SK-N-SH (cell line): ENCODE data around the gene ZNF592. TPM values are rescaled to one million over a fixed set of nuclear protein-coding genes. Genes with fewer than 3 reads are reported as not detected.
A peak's percentile ranks its signal among the peaks of the same experiment; 100 is the strongest.

ENCODE experiments used
- CTCF ChIA-PET: fragments of 300-600, 350-600 bp; formaldehyde crosslinking; extraction: SDS; loops from one replicate; lab custom pipeline; 2021; lab: Yijun Ruan, JAX
- POLR2A ChIA-PET: fragments of 350-600 bp; sonication (Branson Sonifier 250); formaldehyde crosslinking; extraction: SDS; loops from one replicate; lab custom pipeline; 2020; ENCODE audit warnings: antibody characterized with exemption, inconsistent platforms; lab: Yijun Ruan, JAX
- DNase-seq: peaks from one replicate; pipeline ENCODE4 v3.0.0; 2012
- H2AFZ ChIP-seq: fragments of 200-600 bp; sonication (generic); 2 replicates; pipeline ENCODE4 v1.8.1; 2016; ENCODE audit warnings: antibody characterized with exemption, mild to moderate bottlenecking, low read depth
- H3F3A ChIP-seq: fragments of 200-600 bp; sonication (generic); replicated peaks from 2 replicates; pipeline ENCODE3; 2016; ENCODE audit warnings: antibody characterized with exemption, mild to moderate bottlenecking; ENCODE audit not compliant: insufficient read depth
- H3K27ac ChIP-seq, 2 experiments: fragments of 200-500 bp in 1 of 2; fragments of 200-600 bp in 1 of 2; sonication (Bioruptor generic) in 1 of 2; sonication (generic), shearing (Covaris generic) in 1 of 2; 2 replicates each; pipeline versions ENCODE4 v1.5.1 to v1.6.1; 2014 to 2016; ENCODE audit warnings: low read depth in 2 of 2, inconsistent platforms in 1 of 2, low read length in 1 of 2, mild to moderate bottlenecking in 1 of 2, mixed read lengths in 1 of 2
- H3K27me3 ChIP-seq: fragments of 200-600 bp; sonication (generic), shearing (Covaris generic); 2 replicates; pipeline ENCODE4 v1.6.1; 2016; ENCODE audit warnings: mixed run types; ENCODE audit not compliant: insufficient read depth
- H3K36me3 ChIP-seq, 2 experiments: fragments of 200-500 bp in 1 of 2; fragments of 200-600 bp in 1 of 2; sonication (Bioruptor generic) in 1 of 2; sonication (generic) in 1 of 2; replicated peaks in 1 of 2; 2 replicates each; pipeline versions ENCODE3 to v1.5.1; 2014 to 2016; ENCODE audit warnings: low read length in 1 of 2, mild to moderate bottlenecking in 1 of 2; ENCODE audit not compliant: insufficient read depth in 2 of 2, control insufficient read depth in 1 of 2
- H3K4me1 ChIP-seq, 2 experiments: fragments of 200-500 bp in 1 of 2; fragments of 200-600 bp in 1 of 2; sonication (Bioruptor generic) in 1 of 2; sonication (generic), shearing (Covaris generic) in 1 of 2; 2 replicates each; pipeline versions ENCODE4 v1.5.1 to v1.6.1; 2014 to 2016; ENCODE audit warnings: low read depth in 1 of 2, low read length in 1 of 2, mixed run types in 1 of 2; ENCODE audit not compliant: insufficient read depth in 2 of 2, control insufficient read depth in 1 of 2
- H3K4me2 ChIP-seq: fragments of 200-600 bp; sonication (generic), shearing (Covaris generic); 2 replicates; pipeline ENCODE4 v1.6.1; 2017; ENCODE audit warnings: mixed run types
- H3K4me3 ChIP-seq, 2 experiments: fragments of 200-500 bp in 1 of 2; fragments of 200-600 bp in 1 of 2; sonication (Bioruptor generic) in 1 of 2; sonication (generic), shearing (Covaris generic) in 1 of 2; 2 replicates each; pipeline versions ENCODE4 v1.5.1 to v1.8.1; 2014 to 2016; ENCODE audit warnings: low read depth in 2 of 2, inconsistent platforms in 1 of 2, low read length in 1 of 2, mild to moderate bottlenecking in 1 of 2, mixed read lengths in 1 of 2, moderate library complexity in 1 of 2
- H3K79me2 ChIP-seq: fragments of 200-600 bp; sonication (generic); 2 replicates; pipeline ENCODE4 v1.8.1; 2017; ENCODE audit warnings: mild to moderate bottlenecking; ENCODE audit not compliant: insufficient read depth
- H3K9ac ChIP-seq: fragments of 200-600 bp; sonication (generic); 2 replicates; pipeline ENCODE4 v1.6.1; 2017; ENCODE audit warnings: mixed run types
- H3K9me2 ChIP-seq: fragments of 200-600 bp; sonication (generic); 2 replicates; pipeline ENCODE4 v1.6.1; 2017; ENCODE audit warnings: mixed run types
- H3K9me3 ChIP-seq: fragments of 200-600 bp; sonication (generic); 2 replicates; pipeline ENCODE4 v1.6.1; 2017; ENCODE audit warnings: mixed run types, mild to moderate bottlenecking, moderate library complexity
- H4K20me1 ChIP-seq: fragments of 200-600 bp; sonication (generic); 2 replicates; pipeline ENCODE4 v1.6.1; 2017; ENCODE audit warnings: mild to moderate bottlenecking, mixed run types; ENCODE audit not compliant: insufficient read depth
- EZH2phosphoT487 ChIP-seq: fragments of 200-600 bp; sonication (generic); IDR thresholded peaks from 2 replicates; pipeline ENCODE4 v1.6.1; 2017; ENCODE audit warnings: low read depth, mixed run types, mild to moderate bottlenecking, antibody characterized with exemption, moderate library complexity, borderline replicate concordance
- FOXJ3 ChIP-seq: sonication (generic); formaldehyde crosslinking; IDR thresholded peaks from 2 replicates; pipeline ENCODE4 v1.5.1; 2020; ENCODE audit warnings: mild to moderate bottlenecking, missing genetic modification reagents
- GATA2 ChIP-seq: sonication (generic); formaldehyde crosslinking; IDR thresholded peaks from 2 replicates; pipeline ENCODE4 v1.5.0; 2020; ENCODE audit warnings: mild to moderate bottlenecking, missing genetic modification reagents
- JUND ChIP-seq: IDR thresholded peaks from 2 replicates; pipeline ENCODE4 v1.4.0; 2012
- MEF2A ChIP-seq: IDR thresholded peaks from 2 replicates; pipeline ENCODE4 v1.4.0; 2012; ENCODE audit warnings: low read depth, borderline replicate concordance
- NRF1 ChIP-seq: IDR thresholded peaks from 2 replicates; pipeline ENCODE4 v1.6.1; 2012; ENCODE audit warnings: low read depth, mild to moderate bottlenecking, low read length
- RCOR1 ChIP-seq: fragments of 150-350 bp; IDR thresholded peaks from 2 replicates; pipeline ENCODE4 v1.6.1; 2017; ENCODE audit warnings: antibody characterized with exemption, low read length
- RFX5 ChIP-seq: IDR thresholded peaks from 2 replicates; pipeline ENCODE4 v1.6.1; 2012; ENCODE audit warnings: mild to moderate bottlenecking, improper control_type of control experiment, low read length
- RXRA ChIP-seq: IDR thresholded peaks from 2 replicates; pipeline ENCODE4 v1.4.0; 2012; ENCODE audit warnings: low read depth, mild to moderate bottlenecking, borderline replicate concordance
- TAF1 ChIP-seq: IDR thresholded peaks from 2 replicates; pipeline ENCODE4 v1.6.1; 2012; ENCODE audit warnings: low read depth, mild to moderate bottlenecking, low read length, moderate library complexity, borderline replicate concordance
- TCF12 ChIP-seq: IDR thresholded peaks from 2 replicates; pipeline ENCODE4 v1.4.0; 2012
- WGBS: methylation state at CpG from one replicate; pipeline ENCODE4 v1.1.6; 2017; ENCODE audit warnings: low lambda C conversion rate; 5-methylcytosine and 5-hydroxymethylcytosine counted together
- polyA plus RNA-seq, 3 experiments: library from polyadenylated mRNA; depleted of rRNA; stranded (reverse); fragments of >200 nt; gene quantifications; 2 replicates each; pipeline ENCODE4 v1.2.3, GENCODE V29; 2012
- TF ChIP-seq, protein P1 (sequence below): IDR thresholded peaks from 2 replicates; pipeline ENCODE4 v1.4.0; 2012; ENCODE audit warnings: low read depth, borderline replicate concordance
- TF ChIP-seq, protein P2 (sequence below): IDR thresholded peaks from 2 replicates; pipeline ENCODE4 v1.4.0; 2012; ENCODE audit warnings: low read depth, borderline replicate concordance
- TF ChIP-seq, protein P3 (sequence below): IDR thresholded peaks from 2 replicates; pipeline ENCODE4 v1.6.1; 2012; ENCODE audit warnings: mild to moderate bottlenecking, low read depth, low read length, moderate library complexity
- TF ChIP-seq, protein P4 (sequence below): fragments of 200-600 bp; sonication (generic); IDR thresholded peaks from 2 replicates; pipeline ENCODE4 v1.6.1; 2017; ENCODE audit warnings: antibody characterized with exemption, mild to moderate bottlenecking, moderate library complexity
- TF ChIP-seq, protein P5 (sequence below): IDR thresholded peaks from 2 replicates; pipeline ENCODE4 v1.4.0; 2012; ENCODE audit warnings: low read depth
- TF ChIP-seq, protein P6 (sequence below): IDR thresholded peaks from 2 replicates; pipeline ENCODE4; 2012

ZNF592 gene
- polyA plus RNA-seq, 1 of the 3 experiments (the other 2 are of a cell fraction), result 8.0 TPM

DNA sequence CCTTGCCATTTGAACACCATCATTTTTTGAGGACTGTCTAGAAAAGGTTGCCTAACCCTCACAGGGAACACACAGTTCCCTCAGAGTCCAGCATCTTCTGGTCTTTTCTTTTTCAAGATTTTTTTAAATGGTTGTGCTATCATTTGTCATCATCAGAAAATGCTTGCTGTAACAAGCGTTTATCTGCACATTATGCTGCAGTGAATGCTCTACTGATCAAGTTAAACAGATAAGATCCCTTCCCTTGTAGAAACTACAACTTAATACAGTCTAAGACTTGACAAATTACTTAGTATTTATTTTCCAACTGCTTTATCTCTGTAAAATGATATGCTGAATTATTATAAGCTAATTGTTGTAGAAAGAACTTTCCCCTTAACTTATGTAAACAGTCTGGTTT lies 56.8 kb downstream of the ZNF592 start:
- TF ChIP-seq, protein P1, sequence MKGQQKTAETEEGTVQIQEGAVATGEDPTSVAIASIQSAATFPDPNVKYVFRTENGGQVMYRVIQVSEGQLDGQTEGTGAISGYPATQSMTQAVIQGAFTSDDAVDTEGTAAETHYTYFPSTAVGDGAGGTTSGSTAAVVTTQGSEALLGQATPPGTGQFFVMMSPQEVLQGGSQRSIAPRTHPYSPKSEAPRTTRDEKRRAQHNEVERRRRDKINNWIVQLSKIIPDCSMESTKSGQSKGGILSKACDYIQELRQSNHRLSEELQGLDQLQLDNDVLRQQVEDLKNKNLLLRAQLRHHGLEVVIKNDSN, result no peak
- TF ChIP-seq GATA2 (CRISPR knock-in tag) (peak; percentile 64), TCF12 (no peak)
- Histone ChIP-seq H3K27me3 (no peaks in the 10 kb centered on the region), H3K27ac (no peak overlapping the region; a peak in 1 of 4 replicates), H3K9ac (no peak overlapping the region), H3F3A (peaks cover 3% of the 10 kb centered on the region), H3K36me3 (peaks cover 26 to 49% of the 10 kb centered on the region in 2 experiments), H3K4me3 (no peak overlapping the region), H3K4me2 (no peak overlapping the region), H3K79me2 (no peaks in the 10 kb centered on the region), H3K9me3 (no peaks in the 10 kb centered on the region), H2AFZ (no peak overlapping the region), H4K20me1 (no peaks in the 10 kb centered on the region), H3K4me1 (peaks cover 0 to 18% of the 10 kb centered on the region in 2 experiments; a peak in 2 of 4 replicates), H3K9me2 (no peaks in the 10 kb centered on the region)
- no peak for DNase-seq
- CTCF ChIA-PET, result interaction anchor here (0.8 kb wide), 1 partner anchor 151 kb away, joined by 4 read pairs; the partner anchor contains the start of gene WDR73
- POLR2A ChIA-PET, result no interaction called here
- WGBS, result 57% methylated on average over 1 of the region's 1 CpG

DNA sequence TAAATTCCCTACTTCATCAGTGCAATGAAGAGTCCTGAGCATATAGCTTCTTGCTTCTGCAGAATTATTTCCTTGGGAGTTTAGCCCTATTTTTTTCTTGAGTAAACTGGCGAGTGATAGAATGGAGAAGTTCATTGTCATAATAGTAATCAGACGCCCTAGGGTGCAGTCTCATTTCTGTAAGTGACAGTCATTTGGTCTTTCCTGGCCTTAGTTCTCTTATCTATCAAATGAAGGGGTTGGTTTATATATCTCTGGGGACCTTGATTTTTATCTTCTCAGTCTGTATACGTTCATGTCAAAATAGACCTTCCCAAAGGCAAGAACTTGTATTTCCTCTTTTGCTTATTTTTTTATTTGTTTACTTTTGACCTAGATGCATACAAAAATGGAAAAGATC lies 58.8 kb downstream of the ZNF592 start:
- Histone ChIP-seq H2AFZ (no peak overlapping the region), H3K27me3 (no peaks in the 10 kb centered on the region), H3K4me1 (peaks cover 0 to 18% of the 10 kb centered on the region in 2 experiments; a peak in 2 of 4 replicates), H3K36me3 (peaks cover 11 to 36% of the 10 kb centered on the region in 2 experiments), H3K9me3 (no peaks in the 10 kb centered on the region), H3K9ac (no peak overlapping the region), H3K79me2 (no peaks in the 10 kb centered on the region), H3K9me2 (no peaks in the 10 kb centered on the region), H3K4me3 (no peak overlapping the region), H4K20me1 (no peaks in the 10 kb centered on the region), H3K4me2 (no peak overlapping the region), H3K27ac (no peak overlapping the region), H3F3A (peaks cover 3% of the 10 kb centered on the region)
- ChIA-PET CTCF (no interaction called here), POLR2A (no interaction called here)
- 95% methylated on average over 3 of the region's 3 CpGs for WGBS
- DNase-seq, result no peak
- no peak for TF ChIP-seq MEF2A
- no peak for TF ChIP-seq RFX5
- TF ChIP-seq EZH2phosphoT487, result no peak
- no peak for TF ChIP-seq RCOR1
- TF ChIP-seq, protein P1, result no peak
- no peak for TF ChIP-seq RXRA
- TF ChIP-seq, protein P2, sequence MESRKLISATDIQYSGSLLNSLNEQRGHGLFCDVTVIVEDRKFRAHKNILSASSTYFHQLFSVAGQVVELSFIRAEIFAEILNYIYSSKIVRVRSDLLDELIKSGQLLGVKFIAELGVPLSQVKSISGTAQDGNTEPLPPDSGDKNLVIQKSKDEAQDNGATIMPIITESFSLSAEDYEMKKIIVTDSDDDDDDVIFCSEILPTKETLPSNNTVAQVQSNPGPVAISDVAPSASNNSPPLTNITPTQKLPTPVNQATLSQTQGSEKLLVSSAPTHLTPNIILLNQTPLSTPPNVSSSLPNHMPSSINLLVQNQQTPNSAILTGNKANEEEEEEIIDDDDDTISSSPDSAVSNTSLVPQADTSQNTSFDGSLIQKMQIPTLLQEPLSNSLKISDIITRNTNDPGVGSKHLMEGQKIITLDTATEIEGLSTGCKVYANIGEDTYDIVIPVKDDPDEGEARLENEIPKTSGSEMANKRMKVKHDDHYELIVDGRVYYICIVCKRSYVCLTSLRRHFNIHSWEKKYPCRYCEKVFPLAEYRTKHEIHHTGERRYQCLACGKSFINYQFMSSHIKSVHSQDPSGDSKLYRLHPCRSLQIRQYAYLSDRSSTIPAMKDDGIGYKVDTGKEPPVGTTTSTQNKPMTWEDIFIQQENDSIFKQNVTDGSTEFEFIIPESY, result no peak
- TF ChIP-seq NRF1, result no peak
- TF ChIP-seq, protein P3, sequence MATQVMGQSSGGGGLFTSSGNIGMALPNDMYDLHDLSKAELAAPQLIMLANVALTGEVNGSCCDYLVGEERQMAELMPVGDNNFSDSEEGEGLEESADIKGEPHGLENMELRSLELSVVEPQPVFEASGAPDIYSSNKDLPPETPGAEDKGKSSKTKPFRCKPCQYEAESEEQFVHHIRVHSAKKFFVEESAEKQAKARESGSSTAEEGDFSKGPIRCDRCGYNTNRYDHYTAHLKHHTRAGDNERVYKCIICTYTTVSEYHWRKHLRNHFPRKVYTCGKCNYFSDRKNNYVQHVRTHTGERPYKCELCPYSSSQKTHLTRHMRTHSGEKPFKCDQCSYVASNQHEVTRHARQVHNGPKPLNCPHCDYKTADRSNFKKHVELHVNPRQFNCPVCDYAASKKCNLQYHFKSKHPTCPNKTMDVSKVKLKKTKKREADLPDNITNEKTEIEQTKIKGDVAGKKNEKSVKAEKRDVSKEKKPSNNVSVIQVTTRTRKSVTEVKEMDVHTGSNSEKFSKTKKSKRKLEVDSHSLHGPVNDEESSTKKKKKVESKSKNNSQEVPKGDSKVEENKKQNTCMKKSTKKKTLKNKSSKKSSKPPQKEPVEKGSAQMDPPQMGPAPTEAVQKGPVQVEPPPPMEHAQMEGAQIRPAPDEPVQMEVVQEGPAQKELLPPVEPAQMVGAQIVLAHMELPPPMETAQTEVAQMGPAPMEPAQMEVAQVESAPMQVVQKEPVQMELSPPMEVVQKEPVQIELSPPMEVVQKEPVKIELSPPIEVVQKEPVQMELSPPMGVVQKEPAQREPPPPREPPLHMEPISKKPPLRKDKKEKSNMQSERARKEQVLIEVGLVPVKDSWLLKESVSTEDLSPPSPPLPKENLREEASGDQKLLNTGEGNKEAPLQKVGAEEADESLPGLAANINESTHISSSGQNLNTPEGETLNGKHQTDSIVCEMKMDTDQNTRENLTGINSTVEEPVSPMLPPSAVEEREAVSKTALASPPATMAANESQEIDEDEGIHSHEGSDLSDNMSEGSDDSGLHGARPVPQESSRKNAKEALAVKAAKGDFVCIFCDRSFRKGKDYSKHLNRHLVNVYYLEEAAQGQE, result no peak
- TF ChIP-seq TCF12, result no peak
- no peak for TF ChIP-seq FOXJ3 (CRISPR knock-in tag)
- TF ChIP-seq, protein P4, sequence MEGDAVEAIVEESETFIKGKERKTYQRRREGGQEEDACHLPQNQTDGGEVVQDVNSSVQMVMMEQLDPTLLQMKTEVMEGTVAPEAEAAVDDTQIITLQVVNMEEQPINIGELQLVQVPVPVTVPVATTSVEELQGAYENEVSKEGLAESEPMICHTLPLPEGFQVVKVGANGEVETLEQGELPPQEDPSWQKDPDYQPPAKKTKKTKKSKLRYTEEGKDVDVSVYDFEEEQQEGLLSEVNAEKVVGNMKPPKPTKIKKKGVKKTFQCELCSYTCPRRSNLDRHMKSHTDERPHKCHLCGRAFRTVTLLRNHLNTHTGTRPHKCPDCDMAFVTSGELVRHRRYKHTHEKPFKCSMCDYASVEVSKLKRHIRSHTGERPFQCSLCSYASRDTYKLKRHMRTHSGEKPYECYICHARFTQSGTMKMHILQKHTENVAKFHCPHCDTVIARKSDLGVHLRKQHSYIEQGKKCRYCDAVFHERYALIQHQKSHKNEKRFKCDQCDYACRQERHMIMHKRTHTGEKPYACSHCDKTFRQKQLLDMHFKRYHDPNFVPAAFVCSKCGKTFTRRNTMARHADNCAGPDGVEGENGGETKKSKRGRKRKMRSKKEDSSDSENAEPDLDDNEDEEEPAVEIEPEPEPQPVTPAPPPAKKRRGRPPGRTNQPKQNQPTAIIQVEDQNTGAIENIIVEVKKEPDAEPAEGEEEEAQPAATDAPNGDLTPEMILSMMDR, result no peak
- TF ChIP-seq, protein P5, sequence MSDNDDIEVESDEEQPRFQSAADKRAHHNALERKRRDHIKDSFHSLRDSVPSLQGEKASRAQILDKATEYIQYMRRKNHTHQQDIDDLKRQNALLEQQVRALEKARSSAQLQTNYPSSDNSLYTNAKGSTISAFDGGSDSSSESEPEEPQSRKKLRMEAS, result no peak
- TF ChIP-seq TAF1, result no peak
- no peak for TF ChIP-seq JUND
- TF ChIP-seq, protein P6, sequence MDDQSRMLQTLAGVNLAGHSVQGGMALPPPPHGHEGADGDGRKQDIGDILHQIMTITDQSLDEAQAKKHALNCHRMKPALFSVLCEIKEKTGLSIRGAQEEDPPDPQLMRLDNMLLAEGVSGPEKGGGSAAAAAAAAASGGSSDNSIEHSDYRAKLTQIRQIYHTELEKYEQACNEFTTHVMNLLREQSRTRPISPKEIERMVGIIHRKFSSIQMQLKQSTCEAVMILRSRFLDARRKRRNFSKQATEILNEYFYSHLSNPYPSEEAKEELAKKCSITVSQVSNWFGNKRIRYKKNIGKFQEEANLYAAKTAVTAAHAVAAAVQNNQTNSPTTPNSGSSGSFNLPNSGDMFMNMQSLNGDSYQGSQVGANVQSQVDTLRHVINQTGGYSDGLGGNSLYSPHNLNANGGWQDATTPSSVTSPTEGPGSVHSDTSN, result no peak
